IPS-15b (cell line): Measurements from ENCODE around the gene PDYN.
A peak's percentile ranks its signal among the peaks of the same experiment; 100 is the strongest.

Experiments used
- H3K27me3 ChIP-seq: one replicate; pipeline ENCODE4 v1.6.1; 2013; ENCODE audit warnings: low read length; ENCODE audit not compliant: control insufficient read depth, insufficient read depth
- H3K36me3 ChIP-seq: one replicate; pipeline ENCODE4 v1.6.1; 2013; ENCODE audit warnings: low read length; ENCODE audit not compliant: control insufficient read depth, insufficient read depth
- H3K4me1 ChIP-seq: one replicate; pipeline ENCODE4 v1.6.1; 2013; ENCODE audit warnings: mild to moderate bottlenecking, low read length; ENCODE audit not compliant: control insufficient read depth, insufficient read depth
- H3K4me3 ChIP-seq: one replicate; pipeline ENCODE4 v1.5.1; 2013; ENCODE audit warnings: low read depth, low read length
- H3K9ac ChIP-seq: one replicate; pipeline ENCODE4 v1.6.1; 2013; ENCODE audit warnings: low read depth, mild to moderate bottlenecking, low read length
- H3K9me3 ChIP-seq: one replicate; pipeline ENCODE4 v1.6.1; 2013; ENCODE audit warnings: mild to moderate bottlenecking, low read length; ENCODE audit not compliant: control insufficient read depth, insufficient read depth

PDYN gene

DNA sequence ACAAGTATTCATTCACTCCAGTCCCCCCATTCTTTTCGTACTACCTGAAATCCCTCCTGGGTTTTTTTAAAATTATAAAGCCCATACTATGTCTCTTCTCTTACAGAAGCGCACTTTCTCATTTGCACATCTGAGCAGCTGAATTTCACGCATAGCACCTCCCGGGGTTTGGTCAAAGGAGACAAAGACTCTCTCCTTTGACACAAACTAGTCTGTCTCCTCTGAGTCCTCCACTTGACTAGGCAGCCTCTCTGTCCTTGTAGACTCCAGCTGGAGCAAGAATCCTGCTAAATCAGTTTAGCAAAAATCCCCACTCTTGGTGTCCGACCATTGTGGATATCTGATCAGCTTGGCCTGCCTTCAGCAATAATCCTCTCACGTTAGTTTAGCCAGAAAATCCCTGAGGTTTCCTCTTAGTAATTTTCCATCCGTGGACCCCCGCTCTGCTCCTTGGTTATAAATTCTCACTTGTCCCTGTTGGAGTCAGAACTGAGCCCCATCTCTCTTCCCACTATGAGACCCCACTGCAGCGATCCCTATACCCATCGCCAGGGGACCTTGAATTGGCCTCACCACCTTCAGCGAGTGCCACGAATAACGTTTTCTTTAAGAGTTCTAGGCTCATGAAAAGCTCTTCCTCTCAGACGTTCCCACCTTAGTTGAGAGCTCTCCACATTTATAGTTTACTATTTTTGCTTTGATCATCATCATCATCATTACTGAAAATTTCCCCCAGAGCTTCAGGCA is 29.0 kb downstream of the PDYN start:
- H3K36me3 ChIP-seq, result no peaks in the 10 kb centered on the region
- peaks cover 6% of the 10 kb centered on the region for H3K27me3 ChIP-seq
- H3K4me3 ChIP-seq, result peak overlapping the region; percentile 57
- no peaks in the 10 kb centered on the region for H3K9me3 ChIP-seq
- H3K4me1 ChIP-seq, result peaks cover 4% of the 10 kb centered on the region
- H3K9ac ChIP-seq, result peak overlapping the region; percentile 19

DNA sequence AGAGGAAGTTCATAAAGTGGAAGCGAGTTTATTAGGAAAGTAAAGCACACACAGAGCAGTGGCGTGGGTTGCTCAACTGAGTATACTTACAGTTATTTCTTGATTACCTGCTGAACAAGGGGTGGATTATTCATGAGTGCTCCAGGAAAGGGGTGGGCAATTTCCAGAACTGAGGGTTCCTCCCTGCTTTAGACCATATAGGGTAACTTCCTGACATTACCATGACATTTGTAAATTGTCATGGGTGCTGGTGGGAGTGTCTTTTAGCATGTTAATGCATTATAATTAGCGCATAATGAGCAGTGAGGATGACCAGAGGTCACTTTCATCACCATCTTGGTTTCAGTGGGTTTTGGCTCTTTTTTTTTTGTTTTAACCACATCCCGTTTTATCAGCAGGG is 29.8 kb downstream of the PDYN start:
- H3K9me3 ChIP-seq, result no peaks in the 10 kb centered on the region
- peaks cover 4% of the 10 kb centered on the region for H3K4me1 ChIP-seq
- H3K27me3 ChIP-seq, result peaks cover 6% of the 10 kb centered on the region

DNA sequence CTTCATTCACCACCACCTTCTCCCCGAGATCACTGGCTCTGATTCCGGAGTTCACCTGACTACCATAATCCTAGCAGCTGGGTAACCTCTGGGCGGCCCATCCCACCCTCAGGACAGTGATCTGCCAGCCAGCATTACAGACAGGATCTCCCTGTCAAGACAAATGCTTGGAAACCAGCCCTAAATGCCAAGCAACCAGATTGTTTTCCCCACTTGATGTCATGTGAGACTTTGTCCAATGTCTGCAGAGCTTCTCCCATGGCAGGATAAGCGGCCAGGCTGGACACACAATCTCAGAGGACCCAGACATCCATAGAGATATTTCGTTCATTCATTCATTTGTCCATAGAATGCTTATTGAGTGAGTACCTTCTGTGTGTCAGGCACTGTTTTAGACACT is 32.5 kb downstream of the PDYN start:
- Histone ChIP-seq H3K9me3 (no peaks in the 10 kb centered on the region), H3K4me1 (peaks cover 4% of the 10 kb centered on the region), H3K36me3 (no peaks in the 10 kb centered on the region), H3K4me3 (no peak overlapping the region), H3K27me3 (peaks cover 5% of the 10 kb centered on the region), H3K9ac (no peak overlapping the region)

More for the DNA sequence above, 29.8 kb downstream of the PDYN start:
- no peak overlapping the region for H3K9ac ChIP-seq
- H3K36me3 ChIP-seq, result no peaks in the 10 kb centered on the region
- H3K4me3 ChIP-seq, result no peak overlapping the region

DNA sequence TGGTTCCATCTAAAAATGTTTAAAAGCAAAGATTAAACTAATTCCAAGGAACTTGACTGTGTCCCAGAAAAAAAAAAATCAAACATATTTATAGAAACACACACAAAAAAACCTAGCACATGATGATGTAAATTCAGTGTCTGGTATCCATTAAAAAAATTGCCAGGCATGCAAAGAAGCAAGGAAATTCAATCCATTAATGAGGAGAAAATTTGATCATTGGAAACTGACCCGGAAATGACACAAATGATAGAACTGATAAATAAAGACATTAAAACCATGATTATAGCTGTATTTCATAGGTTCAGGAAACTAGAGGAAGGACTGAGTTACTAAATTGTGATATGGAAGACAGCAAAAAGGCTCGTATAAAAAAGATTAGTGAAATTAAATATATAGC is 34.7 kb downstream of the PDYN start:
- Histone ChIP-seq H3K36me3 (no peaks in the 10 kb centered on the region), H3K4me3 (no peak overlapping the region), H3K9me3 (no peaks in the 10 kb centered on the region), H3K27me3 (no peaks in the 10 kb centered on the region), H3K9ac (no peak overlapping the region), H3K4me1 (peaks cover 11% of the 10 kb centered on the region)

DNA sequence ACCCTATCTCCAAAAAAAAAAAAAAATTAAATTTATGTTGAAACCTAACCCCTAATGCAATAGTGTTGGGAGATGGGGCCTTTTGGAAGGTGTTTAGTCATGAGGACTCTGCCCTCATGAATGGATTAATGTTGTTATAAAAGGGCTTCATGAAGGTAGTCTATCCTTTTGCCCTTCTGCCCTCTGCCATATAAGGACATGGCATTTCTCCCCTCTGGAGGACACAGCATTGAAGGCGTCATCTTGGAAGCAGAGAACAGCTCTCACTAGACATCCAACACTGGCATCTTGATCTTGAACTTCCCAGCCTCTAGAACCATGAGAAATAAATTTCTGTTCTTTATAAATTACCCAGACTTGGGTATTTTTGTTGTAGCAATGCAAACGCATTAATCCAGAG is 35.4 kb downstream of the PDYN start:
- Histone ChIP-seq H3K9me3 (no peaks in the 10 kb centered on the region), H3K9ac (no peak overlapping the region), H3K4me1 (peaks cover 14% of the 10 kb centered on the region), H3K4me3 (no peak overlapping the region), H3K36me3 (no peaks in the 10 kb centered on the region), H3K27me3 (no peaks in the 10 kb centered on the region)

DNA sequence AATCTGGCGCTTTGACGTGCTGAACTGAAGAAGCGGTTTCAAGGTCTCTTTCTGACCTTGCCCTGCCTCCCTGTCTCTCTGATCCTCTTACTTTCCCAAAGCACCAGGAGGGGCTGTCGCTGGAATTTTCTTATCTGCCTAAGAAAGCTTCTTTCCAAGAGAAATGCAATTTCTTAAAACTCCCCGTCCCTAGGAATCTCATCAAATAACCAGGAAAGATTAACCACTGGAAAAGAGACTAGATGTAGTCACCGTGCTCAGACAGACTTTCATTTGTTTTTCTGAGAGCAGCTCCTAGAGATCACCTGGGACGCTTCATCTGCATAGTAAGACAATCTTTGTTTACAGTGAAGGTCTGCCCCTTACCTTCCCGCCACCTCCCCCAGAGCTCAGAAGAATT is 38.6 kb downstream of the PDYN start:
- Histone ChIP-seq H3K27me3 (no peaks in the 10 kb centered on the region), H3K9me3 (no peaks in the 10 kb centered on the region), H3K9ac (no peak overlapping the region), H3K36me3 (no peaks in the 10 kb centered on the region), H3K4me3 (peak overlapping the region; percentile 27), H3K4me1 (peaks cover 21% of the 10 kb centered on the region)

DNA sequence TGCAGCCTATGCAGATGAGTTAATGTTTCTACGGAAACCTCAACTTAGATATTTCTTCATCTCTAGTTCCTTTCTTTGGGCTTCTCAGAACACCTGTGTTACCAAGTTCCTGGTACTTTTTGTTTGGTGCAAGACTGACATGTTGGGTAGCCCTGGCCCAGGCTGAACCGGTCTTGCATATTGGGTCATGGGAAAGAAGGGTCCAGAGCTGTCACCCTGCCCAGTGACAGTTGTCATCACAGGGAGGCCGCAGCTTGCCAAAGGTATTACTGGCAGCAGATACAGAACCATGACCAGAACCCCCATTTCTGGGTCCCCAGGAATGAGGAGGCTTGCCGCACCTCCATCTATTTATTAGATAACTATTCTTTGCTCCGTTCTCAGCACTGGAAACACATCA is 40.2 kb downstream of the PDYN start:
- H3K9ac ChIP-seq, result no peak overlapping the region

DNA sequence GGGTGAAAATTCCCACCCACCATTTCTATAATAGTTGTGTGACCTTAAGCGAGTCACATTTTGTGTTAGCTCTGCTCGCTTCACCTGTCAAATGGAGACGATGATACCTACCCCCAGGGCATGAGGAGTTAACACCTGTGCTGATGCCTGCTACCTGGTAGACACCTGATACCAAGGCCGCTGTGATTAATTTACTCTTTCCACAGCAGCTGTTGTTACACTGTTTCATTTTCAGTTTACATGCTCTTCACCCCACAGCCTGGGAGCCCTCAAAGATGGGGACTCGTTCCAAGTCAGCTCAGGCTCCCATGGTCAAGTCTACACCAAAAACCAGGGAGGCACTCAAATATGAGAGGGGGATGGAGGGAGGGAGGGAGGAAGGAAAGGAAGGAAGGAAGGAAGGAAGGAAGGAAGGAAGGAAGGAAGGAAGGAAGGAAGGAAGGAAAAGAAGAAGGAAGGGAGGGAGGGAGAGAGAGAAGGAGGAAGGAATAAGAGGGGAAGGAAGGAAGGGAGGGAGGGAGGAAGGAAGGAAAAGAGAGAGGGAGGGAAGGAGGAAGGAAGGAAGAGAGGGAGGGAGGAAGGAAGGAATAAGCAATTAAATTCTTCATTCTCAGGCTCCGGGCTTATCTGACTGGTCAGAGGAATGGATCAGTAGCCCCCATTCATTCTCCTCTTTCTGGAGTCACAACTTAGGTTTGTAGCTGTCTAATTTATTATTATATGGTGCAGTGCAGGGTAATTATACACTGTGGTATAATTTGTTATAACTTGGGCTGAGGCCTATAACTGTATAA is 40.9 kb downstream of the PDYN start:
- Histone ChIP-seq H3K4me1 (peaks cover 23% of the 10 kb centered on the region), H3K9ac (no peak overlapping the region)

More for the DNA sequence above, 40.2 kb downstream of the PDYN start:
- Histone ChIP-seq H3K36me3 (no peaks in the 10 kb centered on the region), H3K9me3 (no peaks in the 10 kb centered on the region), H3K27me3 (no peaks in the 10 kb centered on the region), H3K4me3 (no peak overlapping the region), H3K4me1 (peaks cover 23% of the 10 kb centered on the region)

DNA sequence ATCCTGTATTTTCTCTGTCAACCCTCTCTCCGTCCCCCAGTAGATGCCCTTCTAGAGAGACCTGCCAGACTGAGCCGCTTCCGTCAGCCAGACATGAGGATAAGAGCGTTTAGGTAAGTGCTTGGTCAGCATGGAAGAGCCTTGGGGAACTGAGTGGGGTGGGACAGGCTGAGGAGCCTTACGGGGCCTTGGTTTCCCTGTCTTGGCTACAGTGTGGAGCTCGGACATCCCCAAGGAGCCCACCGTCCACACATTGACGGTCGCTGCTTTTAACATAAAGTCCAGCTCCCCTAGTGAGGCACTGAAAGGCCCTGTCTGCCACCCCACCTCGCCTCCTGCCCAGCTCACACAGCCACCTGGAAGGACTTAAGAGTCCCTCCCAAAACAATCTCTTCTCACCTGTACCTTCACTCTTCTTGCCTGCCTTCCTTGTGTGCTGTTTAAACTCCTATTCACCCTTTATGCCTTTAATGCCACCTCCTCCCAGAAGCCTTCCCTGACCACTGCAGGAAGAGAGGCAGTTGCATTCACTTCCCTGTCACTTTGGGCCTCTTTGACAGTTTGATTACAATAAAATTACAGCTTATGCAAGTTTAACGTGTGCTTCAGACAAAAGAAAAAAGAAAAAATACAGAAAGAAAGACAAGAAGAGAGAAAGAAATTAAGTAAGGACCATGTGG is 42.3 kb downstream of the PDYN start:
- Histone ChIP-seq H3K4me1 (peaks cover 27% of the 10 kb centered on the region), H3K4me3 (no peak overlapping the region), H3K9ac (no peak overlapping the region), H3K9me3 (no peaks in the 10 kb centered on the region), H3K27me3 (peaks cover 13% of the 10 kb centered on the region), H3K36me3 (no peaks in the 10 kb centered on the region)

More for the DNA sequence above, 40.9 kb downstream of the PDYN start:
- Histone ChIP-seq H3K36me3 (no peaks in the 10 kb centered on the region), H3K9me3 (no peaks in the 10 kb centered on the region), H3K27me3 (peaks cover 4% of the 10 kb centered on the region), H3K4me3 (no peak overlapping the region)

DNA sequence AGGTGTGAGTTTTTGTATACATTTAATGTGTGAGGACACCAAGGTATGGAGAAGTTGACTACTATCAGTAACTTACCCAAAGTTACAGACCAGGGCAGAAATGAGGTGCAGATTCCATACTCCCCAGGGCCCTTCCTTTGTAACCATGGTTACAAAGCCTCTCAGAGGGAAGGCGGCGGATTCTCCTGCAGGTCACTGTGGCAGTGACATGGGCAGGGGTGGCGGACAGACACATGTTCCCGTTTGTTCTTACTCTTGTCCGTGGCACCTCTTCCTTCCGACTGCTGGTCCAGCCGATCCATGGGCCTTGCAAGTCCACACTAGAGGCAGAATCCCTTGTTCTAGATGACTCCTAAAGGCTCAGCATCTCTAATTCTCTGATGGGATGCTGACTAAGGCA is 43.0 kb downstream of the PDYN start:
- Histone ChIP-seq H3K4me1 (peaks cover 24% of the 10 kb centered on the region), H3K36me3 (no peaks in the 10 kb centered on the region), H3K9me3 (no peaks in the 10 kb centered on the region), H3K9ac (no peak overlapping the region), H3K27me3 (peaks cover 20% of the 10 kb centered on the region), H3K4me3 (no peak overlapping the region)

DNA sequence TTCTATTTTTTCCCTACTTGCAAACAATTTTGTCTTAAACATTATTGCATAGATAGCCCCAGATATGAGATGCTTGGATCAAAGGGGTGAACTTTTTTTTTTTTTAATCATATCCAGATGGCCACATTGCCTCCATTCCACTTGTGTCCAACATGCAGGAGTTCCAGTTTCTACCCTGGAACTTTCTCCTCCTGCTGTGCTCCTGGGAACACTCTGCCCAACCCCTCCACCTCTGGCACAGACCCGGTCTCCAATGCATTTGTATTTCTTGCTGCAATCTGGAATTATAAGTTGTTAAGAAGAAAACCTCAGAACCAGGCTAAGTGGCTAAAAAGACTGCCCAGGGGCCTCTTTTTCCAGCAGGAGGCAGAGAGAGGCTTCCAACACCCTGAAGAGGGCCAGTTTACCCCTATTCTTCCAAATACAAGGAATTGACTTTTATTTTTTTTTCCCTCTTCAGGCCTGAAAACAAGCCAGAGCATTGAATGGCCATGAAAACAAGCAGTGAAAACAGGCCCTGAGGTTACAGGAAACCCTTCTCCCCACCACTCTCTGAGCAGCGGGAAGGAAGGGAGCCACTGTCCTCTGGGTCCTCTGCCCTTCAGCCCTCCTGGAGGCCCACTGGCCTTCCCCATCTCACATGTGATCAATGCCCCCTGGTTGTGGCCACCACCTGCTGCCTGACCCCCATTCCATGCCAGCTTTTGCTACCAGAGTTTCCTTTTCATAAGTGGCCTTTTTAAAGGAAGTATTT is 44.3 kb downstream of the PDYN start:
- Histone ChIP-seq H3K4me1 (peaks cover 17% of the 10 kb centered on the region), H3K4me3 (no peak overlapping the region), H3K9ac (no peak overlapping the region), H3K27me3 (peaks cover 32% of the 10 kb centered on the region), H3K36me3 (no peaks in the 10 kb centered on the region), H3K9me3 (no peaks in the 10 kb centered on the region)
